Neural cell (in vitro differentiated cells): ENCODE measurements around the gene PCSK1. TPM values are rescaled to one million over a fixed set of nuclear protein-coding genes. Genes with fewer than 3 reads are reported as not detected.

ENCODE experiments used
- H2AFZ ChIP-seq: fragments of 200-600, 300-800 bp; sonication (generic), shearing (Covaris generic); 2 replicates; pipeline ENCODE4 v1.6.0; 2014; ENCODE audit warnings: low read depth, mild to moderate bottlenecking, antibody characterized with exemption, low read length, moderate library complexity
- H3F3A ChIP-seq: fragments of 200-600 bp; shearing (Covaris generic); 2 replicates; pipeline ENCODE4 v1.6.1; 2016; ENCODE audit warnings: mild to moderate bottlenecking, moderate library complexity, mixed read lengths, antibody characterized with exemption, low read length; ENCODE audit not compliant: insufficient read depth, poor library complexity, severe bottlenecking
- H3K27ac ChIP-seq: fragments of 200-600, 300-800 bp; sonication (generic), shearing (Covaris generic); 2 replicates; pipeline ENCODE4 v1.5.1; 2014; ENCODE audit warnings: mild to moderate bottlenecking, low read length, moderate library complexity
- H3K27me3 ChIP-seq: fragments of 300-800, 200-600 bp; sonication (generic), shearing (Covaris generic); 2 replicates; pipeline ENCODE4 v1.6.0; 2014; ENCODE audit warnings: mild to moderate bottlenecking, low read depth, low read length, moderate library complexity; ENCODE audit not compliant: insufficient read depth
- H3K36me3 ChIP-seq: fragments of 300-800, 200-600 bp; sonication (generic), shearing (Covaris generic); 2 replicates; pipeline ENCODE4 v1.5.1; 2014; ENCODE audit warnings: mild to moderate bottlenecking, antibody characterized with exemption, low read length, moderate library complexity; ENCODE audit not compliant: insufficient read depth
- H3K4me2 ChIP-seq: fragments of 300-800, 200-600 bp; sonication (generic), shearing (Covaris generic); 2 replicates; pipeline ENCODE4 v1.6.0; 2014; ENCODE audit warnings: mild to moderate bottlenecking, low read length
- H3K4me3 ChIP-seq: fragments of 300-800, 200-600 bp; sonication (generic), shearing (Covaris generic); 2 replicates; pipeline ENCODE4 v1.5.1; 2014; ENCODE audit warnings: mild to moderate bottlenecking, low read length, moderate library complexity
- H3K79me2 ChIP-seq: fragments of 200-600 bp; shearing (Covaris generic); replicated peaks from 2 replicates; pipeline ENCODE4 v1.6.0; 2014; ENCODE audit warnings: mild to moderate bottlenecking, low read length, moderate library complexity; ENCODE audit not compliant: insufficient read depth
- H3K9ac ChIP-seq: fragments of 300-800, 200-600 bp; sonication (generic), shearing (Covaris generic); 2 replicates; pipeline ENCODE4 v1.6.1; 2016; ENCODE audit warnings: mild to moderate bottlenecking, low read length, mixed read lengths
- H3K9me2 ChIP-seq: fragments of 200-600 bp; shearing (Covaris generic); 2 replicates; pipeline ENCODE4 v1.6.1; 2016; ENCODE audit warnings: mild to moderate bottlenecking, low read length, mixed read lengths; ENCODE audit not compliant: insufficient read depth
- H3K9me3 ChIP-seq: fragments of 200-600, 300-800 bp; sonication (generic), shearing (Covaris generic); 2 replicates; pipeline ENCODE4 v1.6.1; 2016; ENCODE audit warnings: mild to moderate bottlenecking, mixed run types, low read length, moderate library complexity, mixed read lengths
- H4K20me1 ChIP-seq: fragments of 200-600 bp; shearing (Covaris generic); 2 replicates; pipeline ENCODE4 v1.6.1; 2016; ENCODE audit warnings: mild to moderate bottlenecking, mixed run types; ENCODE audit not compliant: insufficient read depth
- EP300 ChIP-seq: fragments of 450-650 bp; conservative IDR thresholded peaks from 2 replicates; pipeline ENCODE4 v1.6.1; 2014; ENCODE audit warnings: antibody characterized with exemption, mild to moderate bottlenecking, moderate library complexity; ENCODE audit not compliant: poor library complexity, severe bottlenecking
- EZH2 ChIP-seq: fragments of 200-600, 300-800 bp; shearing (Covaris generic), sonication (generic); IDR thresholded peaks from 2 replicates; pipeline ENCODE4 v1.6.1; 2014; ENCODE audit warnings: antibody characterized with exemption, low read length, borderline replicate concordance, mild to moderate bottlenecking; ENCODE audit not compliant: insufficient read depth, poor library complexity, severe bottlenecking
- MXI1 ChIP-seq: fragments of 450-650 bp; conservative IDR thresholded peaks from 2 replicates; pipeline ENCODE4 v1.6.1; 2014; ENCODE audit warnings: antibody characterized with exemption, mild to moderate bottlenecking; ENCODE audit not compliant: poor library complexity, severe bottlenecking
- POLR2AphosphoS5 ChIP-seq: IDR thresholded peaks from 2 replicates; pipeline ENCODE4 v1.6.1; 2012
- RAD21 ChIP-seq: fragments of 450-650 bp; conservative IDR thresholded peaks from 2 replicates; pipeline ENCODE4 v1.6.1; 2014; ENCODE audit warnings: antibody characterized with exemption, mild to moderate bottlenecking, moderate library complexity
- SMC3 ChIP-seq: fragments of 450-650 bp; conservative IDR thresholded peaks from 2 replicates; pipeline ENCODE4 v1.6.1; 2014; ENCODE audit warnings: antibody characterized with exemption, mild to moderate bottlenecking, moderate library complexity; ENCODE audit not compliant: poor library complexity
- TAF1 ChIP-seq: IDR thresholded peaks from 2 replicates; pipeline ENCODE4 v1.6.1; 2012; ENCODE audit warnings: low read depth
- polyA plus RNA-seq: library from polyadenylated mRNA; depleted of rRNA; stranded (reverse); fragments of >200 nt; gene quantifications from 2 replicates; pipeline ENCODE4 v1.2.3, GENCODE V29; 2014
- TF ChIP-seq, protein P1 (sequence below): fragments of 450-650 bp; IDR thresholded peaks from 2 replicates; pipeline ENCODE4 v1.5.1; 2014; ENCODE audit warnings: antibody characterized with exemption, mild to moderate bottlenecking, moderate library complexity; ENCODE audit not compliant: poor library complexity, severe bottlenecking
- TF ChIP-seq, protein P2 (sequence below): IDR thresholded peaks from 2 replicates; pipeline ENCODE4 v1.6.1; 2012; ENCODE audit warnings: borderline replicate concordance

Gene PCSK1
- polyA plus RNA-seq, 1 donor from 2014 or later: 27.2 TPM

DNA sequence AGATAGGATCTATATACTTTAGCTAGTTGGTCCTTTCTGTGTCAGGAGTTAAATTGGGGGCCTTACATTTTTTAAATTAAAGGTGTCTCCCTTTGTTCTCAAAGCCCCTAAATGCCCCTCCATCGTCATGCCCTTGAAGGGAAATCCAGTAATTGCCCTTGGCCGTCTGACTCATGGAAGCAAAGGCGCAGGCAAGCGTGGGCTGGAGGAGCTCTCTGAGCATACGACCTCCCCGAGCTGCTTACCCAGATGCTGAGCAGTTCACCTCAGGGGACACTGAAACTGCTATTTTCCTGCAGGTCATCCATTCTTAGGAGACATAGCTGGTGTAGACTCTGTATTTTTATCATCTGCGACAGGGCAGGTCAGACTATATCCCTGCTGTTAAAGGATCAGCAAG lies 23.0 kb downstream of the PCSK1 start:
- Histone ChIP-seq H4K20me1 (no peaks in the 10 kb centered on the region), H3K27me3 (no peaks in the 10 kb centered on the region), H3K4me3 (no peak overlapping the region), H3K36me3 (peaks cover 4% of the 10 kb centered on the region), H3K4me2 (no peak overlapping the region), H3K9me3 (no peaks in the 10 kb centered on the region), H3K9ac (no peak overlapping the region), H3K79me2 (no peaks in the 10 kb centered on the region), H2AFZ (no peak overlapping the region), H3K9me2 (no peaks in the 10 kb centered on the region), H3F3A (no peaks in the 10 kb centered on the region), H3K27ac (peak overlapping the region; percentile 31)
- TF ChIP-seq, protein P1, sequence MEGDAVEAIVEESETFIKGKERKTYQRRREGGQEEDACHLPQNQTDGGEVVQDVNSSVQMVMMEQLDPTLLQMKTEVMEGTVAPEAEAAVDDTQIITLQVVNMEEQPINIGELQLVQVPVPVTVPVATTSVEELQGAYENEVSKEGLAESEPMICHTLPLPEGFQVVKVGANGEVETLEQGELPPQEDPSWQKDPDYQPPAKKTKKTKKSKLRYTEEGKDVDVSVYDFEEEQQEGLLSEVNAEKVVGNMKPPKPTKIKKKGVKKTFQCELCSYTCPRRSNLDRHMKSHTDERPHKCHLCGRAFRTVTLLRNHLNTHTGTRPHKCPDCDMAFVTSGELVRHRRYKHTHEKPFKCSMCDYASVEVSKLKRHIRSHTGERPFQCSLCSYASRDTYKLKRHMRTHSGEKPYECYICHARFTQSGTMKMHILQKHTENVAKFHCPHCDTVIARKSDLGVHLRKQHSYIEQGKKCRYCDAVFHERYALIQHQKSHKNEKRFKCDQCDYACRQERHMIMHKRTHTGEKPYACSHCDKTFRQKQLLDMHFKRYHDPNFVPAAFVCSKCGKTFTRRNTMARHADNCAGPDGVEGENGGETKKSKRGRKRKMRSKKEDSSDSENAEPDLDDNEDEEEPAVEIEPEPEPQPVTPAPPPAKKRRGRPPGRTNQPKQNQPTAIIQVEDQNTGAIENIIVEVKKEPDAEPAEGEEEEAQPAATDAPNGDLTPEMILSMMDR: no peak
- no peak for TF ChIP-seq EP300

DNA sequence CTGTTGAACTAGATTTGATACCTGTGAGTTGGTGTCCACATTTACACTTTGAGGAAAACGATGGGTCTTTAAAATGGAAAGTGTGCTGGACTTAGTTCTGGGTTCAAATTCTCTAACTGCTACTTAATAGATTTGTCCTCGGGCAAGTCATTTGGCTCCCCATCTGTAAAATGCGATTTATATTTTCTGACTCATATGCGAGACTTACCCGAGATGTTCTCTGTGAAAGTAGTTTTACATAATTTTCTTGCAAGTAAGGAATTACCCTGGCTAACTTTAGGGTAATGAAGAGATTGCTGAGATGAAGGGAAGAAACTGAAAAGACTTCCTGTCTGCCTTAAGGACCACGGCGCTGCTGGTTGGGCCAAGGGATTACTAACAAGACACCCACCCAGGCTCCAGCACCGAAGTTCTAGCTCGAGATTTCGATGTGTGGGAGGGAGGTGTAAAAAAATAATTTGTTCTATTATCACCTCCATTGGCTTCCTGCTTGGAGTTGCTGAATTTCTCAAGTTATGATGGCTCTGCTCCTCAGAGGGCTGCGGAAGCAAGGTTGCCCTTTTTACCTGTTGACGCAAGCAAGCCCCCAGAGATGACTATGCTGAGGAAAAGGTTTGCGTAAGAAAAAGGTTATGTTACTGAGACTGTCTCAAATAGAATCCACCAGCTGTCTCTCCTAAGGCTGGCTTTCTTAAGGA lies 24.1 kb downstream of the PCSK1 start:
- no peaks in the 10 kb centered on the region for H4K20me1 ChIP-seq
- H3K4me2 ChIP-seq: no peak overlapping the region
- no peaks in the 10 kb centered on the region for H3K9me2 ChIP-seq
- no peaks in the 10 kb centered on the region for H3K9me3 ChIP-seq
- H3F3A ChIP-seq: no peaks in the 10 kb centered on the region
- no peak overlapping the region for H3K4me3 ChIP-seq
- no peak overlapping the region for H2AFZ ChIP-seq
- H3K27me3 ChIP-seq: no peaks in the 10 kb centered on the region
- H3K9ac ChIP-seq: no peak overlapping the region
- no peaks in the 10 kb centered on the region for H3K79me2 ChIP-seq
- peak overlapping the region; percentile 31 for H3K27ac ChIP-seq
- peaks cover 4% of the 10 kb centered on the region for H3K36me3 ChIP-seq
- TF ChIP-seq RAD21: no peak

DNA sequence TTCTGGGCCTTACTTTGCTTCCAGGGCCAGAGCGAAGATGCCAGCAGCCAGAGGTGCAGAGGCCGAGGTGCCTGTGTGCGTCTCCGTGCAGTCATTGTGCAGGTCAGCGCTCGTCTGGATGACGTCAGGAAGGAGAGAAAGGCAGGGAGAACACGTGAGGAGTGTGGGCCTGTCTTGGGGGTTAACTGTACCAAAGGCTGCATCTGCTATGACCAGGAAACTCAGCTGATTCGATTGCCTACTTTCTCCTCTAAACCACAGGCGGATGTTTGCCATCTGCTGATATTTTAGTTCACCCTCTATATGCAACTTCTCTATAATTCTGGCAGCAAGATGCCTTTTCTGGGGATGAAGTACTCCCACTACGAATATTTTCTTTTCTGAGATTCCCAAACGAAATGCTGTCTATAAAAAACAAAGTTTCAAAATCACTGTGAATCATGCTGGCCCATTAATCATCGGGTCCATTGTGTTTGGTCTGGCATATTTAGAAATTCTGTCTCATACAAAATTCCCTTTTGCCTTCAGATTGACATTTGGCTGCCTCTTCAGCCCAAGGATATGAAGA lies 24.8 kb downstream of the PCSK1 start:
- Histone ChIP-seq H3K27me3 (no peaks in the 10 kb centered on the region), H3K9me2 (no peaks in the 10 kb centered on the region), H3K27ac (no peak overlapping the region), H4K20me1 (no peaks in the 10 kb centered on the region), H3K36me3 (peaks cover 4% of the 10 kb centered on the region), H3K4me3 (no peak overlapping the region), H3K79me2 (no peaks in the 10 kb centered on the region), H3K4me2 (no peak overlapping the region), H3K9ac (no peak overlapping the region), H3F3A (no peaks in the 10 kb centered on the region), H3K9me3 (no peaks in the 10 kb centered on the region), H2AFZ (no peak overlapping the region)
- no peak for TF ChIP-seq EZH2
- no peak for TF ChIP-seq SMC3
- TF ChIP-seq TAF1: no peak
- TF ChIP-seq, protein P1: no peak
- TF ChIP-seq, protein P2, sequence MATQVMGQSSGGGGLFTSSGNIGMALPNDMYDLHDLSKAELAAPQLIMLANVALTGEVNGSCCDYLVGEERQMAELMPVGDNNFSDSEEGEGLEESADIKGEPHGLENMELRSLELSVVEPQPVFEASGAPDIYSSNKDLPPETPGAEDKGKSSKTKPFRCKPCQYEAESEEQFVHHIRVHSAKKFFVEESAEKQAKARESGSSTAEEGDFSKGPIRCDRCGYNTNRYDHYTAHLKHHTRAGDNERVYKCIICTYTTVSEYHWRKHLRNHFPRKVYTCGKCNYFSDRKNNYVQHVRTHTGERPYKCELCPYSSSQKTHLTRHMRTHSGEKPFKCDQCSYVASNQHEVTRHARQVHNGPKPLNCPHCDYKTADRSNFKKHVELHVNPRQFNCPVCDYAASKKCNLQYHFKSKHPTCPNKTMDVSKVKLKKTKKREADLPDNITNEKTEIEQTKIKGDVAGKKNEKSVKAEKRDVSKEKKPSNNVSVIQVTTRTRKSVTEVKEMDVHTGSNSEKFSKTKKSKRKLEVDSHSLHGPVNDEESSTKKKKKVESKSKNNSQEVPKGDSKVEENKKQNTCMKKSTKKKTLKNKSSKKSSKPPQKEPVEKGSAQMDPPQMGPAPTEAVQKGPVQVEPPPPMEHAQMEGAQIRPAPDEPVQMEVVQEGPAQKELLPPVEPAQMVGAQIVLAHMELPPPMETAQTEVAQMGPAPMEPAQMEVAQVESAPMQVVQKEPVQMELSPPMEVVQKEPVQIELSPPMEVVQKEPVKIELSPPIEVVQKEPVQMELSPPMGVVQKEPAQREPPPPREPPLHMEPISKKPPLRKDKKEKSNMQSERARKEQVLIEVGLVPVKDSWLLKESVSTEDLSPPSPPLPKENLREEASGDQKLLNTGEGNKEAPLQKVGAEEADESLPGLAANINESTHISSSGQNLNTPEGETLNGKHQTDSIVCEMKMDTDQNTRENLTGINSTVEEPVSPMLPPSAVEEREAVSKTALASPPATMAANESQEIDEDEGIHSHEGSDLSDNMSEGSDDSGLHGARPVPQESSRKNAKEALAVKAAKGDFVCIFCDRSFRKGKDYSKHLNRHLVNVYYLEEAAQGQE: no peak
- no peak for TF ChIP-seq POLR2AphosphoS5
- no peak for TF ChIP-seq MXI1
- no peak for TF ChIP-seq RAD21
- no peak for TF ChIP-seq EP300
